A204.1 (cell line): ENCODE data around the gene MRPL33.

Experiments used
- FAIRE-seq: peaks from 2 replicates; lab custom pipeline; 2012; peaks lifted over from hg19 to GRCh38; lab: Jason Lieb, UNC

Gene MRPL33

GRCh38 chr2:27776696-27777095 lies 5.2 kb downstream of the MRPL33 start:
- FAIRE-seq, result no peak

- no peak for FAIRE-seq
Observed at GRCh38 chr2:27779417-27780055, 8.0 kb downstream of the MRPL33 start.

- no peak for FAIRE-seq
Observed at GRCh38 chr2:27781496-27781895, 10.0 kb downstream of the MRPL33 start.

- FAIRE-seq, result no peak
Observed at GRCh38 chr2:27782701-27783100, 11.2 kb downstream of the MRPL33 start.

GRCh38 chr2:27790796-27791195 lies 19.3 kb downstream of the MRPL33 start:
- no peak for FAIRE-seq

GRCh38 chr2:27792759-27793158 lies 21.2 kb downstream of the MRPL33 start:
- no peak for FAIRE-seq

GRCh38 chr2:27795093-27795834 lies 23.7 kb downstream of the MRPL33 start:
- no peak for FAIRE-seq

- no peak for FAIRE-seq
Observed at GRCh38 chr2:27795868-27796277, 24.4 kb downstream of the MRPL33 start.

GRCh38 chr2:27796791-27797765 lies 25.6 kb downstream of the MRPL33 start:
- no peak for FAIRE-seq

GRCh38 chr2:27797841-27798240 lies 26.3 kb downstream of the MRPL33 start:
- no peak for FAIRE-seq

GRCh38 chr2:27798486-27798885 lies 27.0 kb downstream of the MRPL33 start:
- no peak for FAIRE-seq

- FAIRE-seq, result no peak
Observed at GRCh38 chr2:27798948-27799645, 27.6 kb downstream of the MRPL33 start.

GRCh38 chr2:27799646-27800010 lies 28.1 kb downstream of the MRPL33 start:
- FAIRE-seq, result no peak

GRCh38 chr2:27800856-27801255 lies 29.3 kb downstream of the MRPL33 start:
- FAIRE-seq, result no peak

- FAIRE-seq, result no peak
Observed at GRCh38 chr2:27802547-27802946, 31.0 kb downstream of the MRPL33 start.

- FAIRE-seq, result no peak
Observed at GRCh38 chr2:27803046-27803445, 31.5 kb downstream of the MRPL33 start.

GRCh38 chr2:27804146-27804545 lies 32.6 kb downstream of the MRPL33 start:
- FAIRE-seq, result no peak

- FAIRE-seq, result no peak
Observed at GRCh38 chr2:27805180-27805579, 33.7 kb downstream of the MRPL33 start.

GRCh38 chr2:27806311-27807059 lies 35.0 kb downstream of the MRPL33 start:
- no peak for FAIRE-seq

- FAIRE-seq, result no peak
Observed at GRCh38 chr2:27807476-27807875, 36.0 kb downstream of the MRPL33 start.

- FAIRE-seq, result no peak
Observed at GRCh38 chr2:27808418-27808817, 36.9 kb downstream of the MRPL33 start.

GRCh38 chr2:27808984-27809383 lies 37.5 kb downstream of the MRPL33 start:
- no peak for FAIRE-seq
